Measurements from ENCODE around the gene TMEM170B.

TMEM170B gene

GRCh38 chr6:11614534-11615213 lies 77.1 kb downstream of the TMEM170B start:
- no peak for DNase-seq (ENCODE audit: low read depth in 2 of 2)

- DNase-seq (ENCODE audit: low read depth in 2 of 2), result no peak
These were observed 77.7 kb downstream of the TMEM170B start for GRCh38 chr6:11615214-11615602.

GRCh38 chr6:11616200-11616611 lies 78.7 kb downstream of the TMEM170B start:
- DNase-seq (ENCODE audit: low read depth in 2 of 2), result no peak

DNA sequence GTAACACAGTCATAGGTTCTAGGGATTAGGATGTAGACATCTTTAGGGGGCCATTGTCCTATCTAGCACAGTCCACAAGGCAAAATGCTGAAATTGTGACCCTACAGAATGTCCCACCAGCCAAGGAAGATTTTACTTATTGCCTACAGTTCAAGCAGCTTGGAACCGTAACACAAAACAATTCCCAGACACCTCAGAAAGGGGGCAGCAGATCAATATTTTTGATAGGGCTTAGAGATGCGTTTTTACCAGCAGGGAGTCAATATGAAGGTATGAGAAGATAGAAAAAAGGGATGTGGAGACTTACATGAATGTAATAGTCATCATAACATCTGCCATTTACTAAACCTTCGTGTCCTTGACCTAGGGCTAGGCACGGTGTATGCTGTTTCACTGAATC lies 81.0 kb downstream of the TMEM170B start:
- DNase-seq (ENCODE audit: low read depth in 2 of 2), result no peak

DNA sequence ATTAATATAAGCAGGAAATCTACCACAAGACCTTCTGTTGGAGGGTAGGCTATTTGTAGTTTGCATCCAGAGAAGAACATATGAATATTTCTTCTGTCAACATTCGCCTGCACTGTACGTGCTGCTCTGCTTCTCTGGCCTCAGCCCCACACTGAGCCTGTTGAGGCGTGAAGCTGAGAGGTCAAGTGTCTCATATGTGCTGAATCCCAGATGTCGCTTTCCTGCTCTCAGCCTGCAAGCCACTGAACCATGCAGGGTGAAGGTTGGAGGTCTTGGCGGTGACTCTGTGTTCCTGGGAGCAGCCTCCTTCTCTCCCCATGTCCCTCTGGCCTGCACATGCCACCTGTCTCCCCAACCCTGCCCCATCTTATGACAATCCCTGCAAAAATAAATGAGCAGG lies 83.6 kb downstream of the TMEM170B start:
- DNase-seq (ENCODE audit: low read depth in 2 of 2), result no peak

GRCh38 chr6:11622156-11622555 lies 84.6 kb downstream of the TMEM170B start:
- no peak for DNase-seq (ENCODE audit: low read depth in 2 of 2)

DNA sequence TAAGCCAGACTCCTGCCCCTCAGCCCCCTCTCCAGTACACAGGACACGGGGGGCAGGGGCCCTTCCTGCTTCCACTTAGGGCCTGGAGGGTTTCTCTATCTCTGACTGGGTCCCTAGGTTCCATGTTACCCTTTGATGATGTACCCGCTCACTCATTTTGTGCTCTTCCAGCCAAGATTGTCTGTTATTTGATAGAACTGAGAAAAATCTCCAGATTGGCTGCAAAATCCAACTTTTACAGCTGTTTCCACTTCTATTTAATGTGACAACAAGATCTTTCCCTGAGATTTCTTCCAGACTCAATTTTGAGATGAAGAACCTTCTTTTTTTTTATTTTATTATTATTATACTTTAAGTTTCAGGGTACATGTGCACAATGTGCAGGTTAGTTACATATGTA lies 85.7 kb downstream of the TMEM170B start:
- DNase-seq (ENCODE audit: low read depth in 2 of 2), result no peak

GRCh38 chr6:11625302-11625701 lies 87.8 kb downstream of the TMEM170B start:
- no peak for DNase-seq (ENCODE audit: low read depth in 2 of 2)

- DNase-seq (ENCODE audit: low read depth in 2 of 2), result no peak
These were observed 88.8 kb downstream of the TMEM170B start for GRCh38 chr6:11626356-11626755.

DNA sequence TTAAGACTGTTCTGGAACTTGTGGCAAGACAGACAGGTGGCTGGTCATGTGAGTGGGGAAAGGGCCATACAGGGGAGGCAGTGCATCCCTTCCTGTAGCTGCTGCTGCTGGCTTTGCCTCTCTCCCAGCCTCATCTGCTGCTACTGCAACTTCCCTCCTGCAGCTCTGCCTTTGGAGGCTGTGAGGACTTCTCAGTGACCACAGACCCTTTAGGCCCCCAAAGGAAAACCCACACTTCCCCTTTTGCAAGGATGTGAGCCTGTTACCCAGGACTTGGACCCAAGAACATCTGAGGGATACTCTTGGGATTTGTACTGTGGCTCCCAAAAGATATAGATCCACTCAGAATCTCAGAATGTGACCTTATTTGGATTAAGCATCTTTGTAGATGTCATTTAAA lies 91.0 kb downstream of the TMEM170B start:
- DNase-seq (ENCODE audit: low read depth in 2 of 2), result no peak

- no peak for DNase-seq (ENCODE audit: low read depth in 2 of 2)
These were observed 93.5 kb downstream of the TMEM170B start for GRCh38 chr6:11631008-11631407.

DNA sequence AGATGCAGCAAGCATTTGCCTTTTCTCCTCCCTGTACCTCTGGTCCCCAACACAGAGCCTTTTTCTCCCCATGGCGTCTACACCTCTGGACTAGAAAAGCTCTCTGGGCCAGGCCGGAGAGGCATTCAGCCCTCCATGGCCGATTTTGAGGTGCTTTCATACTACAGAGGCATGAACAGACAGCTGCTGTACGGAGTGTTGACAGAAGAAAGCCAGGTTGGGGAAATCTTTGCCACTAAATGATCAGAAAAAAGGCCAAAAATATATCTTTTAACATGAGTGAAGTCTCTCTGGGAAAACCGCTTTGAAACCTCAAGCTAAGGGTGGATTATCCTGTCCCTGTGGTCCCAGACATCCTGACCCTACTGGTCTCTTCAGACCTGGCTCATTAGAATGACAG lies 94.0 kb downstream of the TMEM170B start:
- no peak for DNase-seq (ENCODE audit: low read depth in 2 of 2)

- DNase-seq (ENCODE audit: low read depth in 2 of 2), result no peak
These were observed 94.7 kb downstream of the TMEM170B start for GRCh38 chr6:11632231-11632630.

DNA sequence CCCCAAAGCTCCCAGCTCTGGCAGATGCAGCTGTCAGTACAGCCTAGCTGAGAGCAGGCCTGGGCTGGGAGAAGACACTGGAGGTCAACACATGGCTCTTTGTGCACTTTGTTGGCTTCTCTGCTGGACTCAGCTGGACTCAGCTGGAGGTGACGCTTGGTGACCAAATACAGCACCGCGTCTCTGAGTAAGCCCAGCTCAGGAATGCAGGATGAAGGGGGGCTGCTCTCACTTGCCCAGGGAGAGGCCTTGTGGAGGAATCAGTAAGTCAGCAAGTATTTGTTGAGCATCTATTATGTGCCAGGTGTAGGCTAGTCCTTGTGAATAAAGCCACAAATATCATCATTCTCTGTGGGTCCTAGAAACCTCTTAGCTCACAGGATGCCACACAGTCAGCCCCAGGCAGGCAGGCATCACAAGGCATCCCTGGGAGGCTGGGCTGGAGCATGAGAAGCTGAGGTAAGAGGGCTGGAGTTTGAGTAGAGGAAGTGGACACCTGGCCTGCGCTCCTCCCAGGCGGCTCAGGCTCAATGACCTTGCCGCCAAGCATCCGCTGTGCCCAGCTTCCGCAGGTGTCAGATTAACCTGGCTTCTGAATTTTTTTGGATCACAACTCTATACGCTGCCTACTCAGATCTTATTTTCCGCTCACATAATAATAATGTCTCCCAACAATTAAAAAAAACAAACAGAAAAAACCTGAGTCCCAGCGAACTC lies 95.4 kb downstream of the TMEM170B start:
- no peak for DNase-seq (ENCODE audit: low read depth in 2 of 2)
